Measurements from ENCODE around the gene SEMA5B.

SEMA5B gene

DNA sequence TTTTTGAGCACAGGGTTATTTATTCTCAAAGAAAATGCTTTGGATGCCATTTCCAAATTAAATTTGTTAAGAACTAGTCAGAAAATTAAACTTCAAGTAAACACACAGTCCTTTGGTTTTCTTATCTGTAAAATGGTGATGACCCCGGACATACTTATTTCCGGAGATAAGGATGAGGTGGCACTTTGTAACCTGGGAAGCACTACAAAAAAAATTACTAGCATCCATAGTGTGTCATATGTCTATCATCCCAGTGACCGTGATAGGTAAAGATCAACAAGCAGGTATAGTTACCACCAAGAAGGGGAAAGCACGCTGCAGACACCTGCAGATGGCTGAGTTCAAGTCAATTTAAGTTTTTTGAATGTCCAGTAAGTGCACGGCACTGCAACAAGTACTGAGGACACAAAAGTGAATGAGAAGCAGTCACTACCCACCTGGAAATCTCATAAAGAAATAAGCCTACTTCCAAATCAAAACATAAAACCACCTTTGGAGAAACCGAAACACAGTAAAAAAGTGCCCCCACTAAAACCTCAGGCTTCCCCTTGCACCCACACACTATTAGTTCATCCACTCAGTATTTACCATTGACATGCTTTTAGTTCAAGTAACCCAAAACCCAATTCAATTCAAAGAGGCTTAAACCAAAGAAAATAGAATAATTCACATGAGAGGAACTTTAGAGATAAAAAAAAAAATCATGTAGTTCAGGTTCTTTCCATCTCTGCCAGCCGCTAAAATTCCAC, 24.6 kb downstream of the SEMA5B start:
- TF ChIP-seq SIN3A (IDR thresholded peaks at IDR 0.05; ENCODE audit: borderline replicate concordance, insufficient read depth, low read length) (no peak), TAF1 (IDR thresholded peaks at IDR 0.05; ENCODE audit: borderline replicate concordance, insufficient read depth, low read length) (no peak), POLR2AphosphoS5 (IDR thresholded peaks at IDR 0.05; ENCODE audit: low read depth, low read length) (no peak), FOXP2 (optimal IDR thresholded peaks at IDR 0.05; ENCODE audit: borderline replicate concordance, extremely low read depth, extremely low read length, insufficient read depth) (no peak)
- TF ChIP-seq, protein P1, sequence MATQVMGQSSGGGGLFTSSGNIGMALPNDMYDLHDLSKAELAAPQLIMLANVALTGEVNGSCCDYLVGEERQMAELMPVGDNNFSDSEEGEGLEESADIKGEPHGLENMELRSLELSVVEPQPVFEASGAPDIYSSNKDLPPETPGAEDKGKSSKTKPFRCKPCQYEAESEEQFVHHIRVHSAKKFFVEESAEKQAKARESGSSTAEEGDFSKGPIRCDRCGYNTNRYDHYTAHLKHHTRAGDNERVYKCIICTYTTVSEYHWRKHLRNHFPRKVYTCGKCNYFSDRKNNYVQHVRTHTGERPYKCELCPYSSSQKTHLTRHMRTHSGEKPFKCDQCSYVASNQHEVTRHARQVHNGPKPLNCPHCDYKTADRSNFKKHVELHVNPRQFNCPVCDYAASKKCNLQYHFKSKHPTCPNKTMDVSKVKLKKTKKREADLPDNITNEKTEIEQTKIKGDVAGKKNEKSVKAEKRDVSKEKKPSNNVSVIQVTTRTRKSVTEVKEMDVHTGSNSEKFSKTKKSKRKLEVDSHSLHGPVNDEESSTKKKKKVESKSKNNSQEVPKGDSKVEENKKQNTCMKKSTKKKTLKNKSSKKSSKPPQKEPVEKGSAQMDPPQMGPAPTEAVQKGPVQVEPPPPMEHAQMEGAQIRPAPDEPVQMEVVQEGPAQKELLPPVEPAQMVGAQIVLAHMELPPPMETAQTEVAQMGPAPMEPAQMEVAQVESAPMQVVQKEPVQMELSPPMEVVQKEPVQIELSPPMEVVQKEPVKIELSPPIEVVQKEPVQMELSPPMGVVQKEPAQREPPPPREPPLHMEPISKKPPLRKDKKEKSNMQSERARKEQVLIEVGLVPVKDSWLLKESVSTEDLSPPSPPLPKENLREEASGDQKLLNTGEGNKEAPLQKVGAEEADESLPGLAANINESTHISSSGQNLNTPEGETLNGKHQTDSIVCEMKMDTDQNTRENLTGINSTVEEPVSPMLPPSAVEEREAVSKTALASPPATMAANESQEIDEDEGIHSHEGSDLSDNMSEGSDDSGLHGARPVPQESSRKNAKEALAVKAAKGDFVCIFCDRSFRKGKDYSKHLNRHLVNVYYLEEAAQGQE (IDR thresholded peaks at IDR 0.05; ENCODE audit: insufficient read depth in 1 of 2, low read depth in 2 of 2, low read length in 2 of 2): no peak

DNA sequence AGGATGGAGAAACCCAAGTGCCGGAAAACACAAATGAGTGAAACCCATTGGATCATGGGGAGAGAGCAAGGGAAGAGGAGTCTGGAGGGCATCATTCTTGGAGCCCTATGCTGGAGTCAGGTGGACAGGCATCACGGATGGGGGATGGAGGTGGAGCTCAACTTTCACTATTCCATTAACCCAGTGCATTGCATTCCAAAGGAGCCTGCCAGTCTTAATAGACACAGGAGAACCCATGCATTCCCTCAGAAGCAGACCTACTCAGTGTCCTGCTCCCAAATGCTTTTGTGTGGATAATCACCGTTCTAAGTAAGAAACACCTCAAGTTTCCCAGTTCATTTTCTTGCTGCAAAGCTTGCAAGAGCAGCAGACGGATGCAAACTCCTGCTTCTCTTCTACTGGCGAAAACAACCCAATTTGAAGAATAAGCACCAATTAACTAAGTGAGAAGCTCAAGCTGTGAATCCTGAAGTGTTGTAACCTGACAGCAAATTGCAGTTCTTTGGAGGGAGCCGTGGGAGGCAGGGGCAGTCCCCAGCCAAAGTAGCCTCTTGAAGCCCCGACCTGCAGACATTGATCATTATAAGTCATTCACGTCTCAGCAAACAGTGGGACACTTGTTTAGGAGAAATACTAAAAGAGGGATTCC, 25.3 kb downstream of the SEMA5B start:
- TF ChIP-seq SIN3A (IDR thresholded peaks at IDR 0.05; ENCODE audit: borderline replicate concordance, insufficient read depth, low read length) (no peak), POLR2AphosphoS5 (IDR thresholded peaks at IDR 0.05; ENCODE audit: low read depth, low read length) (no peak), TAF1 (IDR thresholded peaks at IDR 0.05; ENCODE audit: borderline replicate concordance, insufficient read depth, low read length) (no peak), FOXP2 (optimal IDR thresholded peaks at IDR 0.05; ENCODE audit: borderline replicate concordance, extremely low read depth, extremely low read length, insufficient read depth) (no peak)
- TF ChIP-seq, protein P1 (IDR thresholded peaks at IDR 0.05; ENCODE audit: insufficient read depth in 1 of 2, low read depth in 2 of 2, low read length in 2 of 2): no peak

DNA sequence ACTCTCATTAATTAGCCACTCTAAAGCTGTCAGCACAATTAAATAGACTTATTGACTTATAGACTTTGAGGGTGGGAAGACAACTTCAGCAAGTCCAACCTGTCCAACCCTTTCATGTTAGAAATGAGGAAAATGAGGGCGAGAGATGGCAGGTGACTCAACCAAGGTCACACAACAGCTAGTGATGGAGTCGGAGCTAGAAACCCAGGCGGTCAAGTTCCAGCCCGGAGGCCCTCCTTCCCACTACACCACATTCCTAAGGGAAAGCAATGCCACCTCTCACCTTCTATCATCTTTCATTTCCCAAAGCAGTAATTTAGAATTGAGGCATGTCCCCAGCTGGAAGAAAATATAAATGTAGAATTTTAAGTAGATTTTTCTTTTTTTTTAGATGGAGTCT, 28.7 kb downstream of the SEMA5B start:
- no peak for TF ChIP-seq SIN3A (IDR thresholded peaks at IDR 0.05; ENCODE audit: borderline replicate concordance, insufficient read depth, low read length)
- no peak for TF ChIP-seq POLR2AphosphoS5 (IDR thresholded peaks at IDR 0.05; ENCODE audit: low read depth, low read length)
- no peak for TF ChIP-seq TAF1 (IDR thresholded peaks at IDR 0.05; ENCODE audit: borderline replicate concordance, insufficient read depth, low read length)
- TF ChIP-seq FOXP2 (optimal IDR thresholded peaks at IDR 0.05; ENCODE audit: borderline replicate concordance, extremely low read depth, extremely low read length, insufficient read depth): no peak
- TF ChIP-seq, protein P1 (IDR thresholded peaks at IDR 0.05; ENCODE audit: insufficient read depth in 1 of 2, low read depth in 2 of 2, low read length in 2 of 2): no peak

DNA sequence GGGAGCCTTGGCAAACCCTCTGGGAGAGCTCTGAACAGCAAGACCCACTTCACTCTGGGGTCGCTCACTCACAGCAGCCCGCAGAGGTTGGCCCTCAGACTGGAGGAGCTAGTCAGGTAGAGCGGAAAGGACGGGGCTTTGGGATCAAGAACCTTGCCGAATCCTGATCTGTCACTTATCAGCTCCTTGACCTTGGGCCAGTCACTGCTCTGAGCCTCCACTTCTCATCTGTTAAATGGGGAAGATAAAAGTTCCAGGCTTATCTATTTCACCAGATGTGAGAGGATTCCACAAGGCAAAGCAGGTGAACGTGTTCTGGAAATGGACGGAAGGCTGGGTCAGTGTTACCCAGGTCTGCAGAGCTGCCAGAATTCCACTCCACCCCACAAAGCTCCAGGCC, 29.4 kb downstream of the SEMA5B start:
- TF ChIP-seq, protein P1 (IDR thresholded peaks at IDR 0.05; ENCODE audit: insufficient read depth in 1 of 2, low read depth in 2 of 2, low read length in 2 of 2): no peak
- no peak for TF ChIP-seq FOXP2 (optimal IDR thresholded peaks at IDR 0.05; ENCODE audit: borderline replicate concordance, extremely low read depth, extremely low read length, insufficient read depth)
- TF ChIP-seq TAF1 (IDR thresholded peaks at IDR 0.05; ENCODE audit: borderline replicate concordance, insufficient read depth, low read length): no peak
- no peak for TF ChIP-seq POLR2AphosphoS5 (IDR thresholded peaks at IDR 0.05; ENCODE audit: low read depth, low read length)
- TF ChIP-seq SIN3A (IDR thresholded peaks at IDR 0.05; ENCODE audit: borderline replicate concordance, insufficient read depth, low read length): no peak

Measured in PFSK-1 (cell line).